Natural killer cell (primary cell): Measurements from ENCODE around the gene CABCOCO1. TPM values are rescaled to one million over a fixed set of nuclear protein-coding genes. Genes with fewer than 3 reads are reported as not detected.

Experiments used
- ATAC-seq, 3 donors: fragments of 150-1000 bp in 2 of 3; fragments of 200-7000 bp in 1 of 3; cut with Tn5 transposase; 1 replicate in 1 of 3; 2 replicates in 2 of 3; pipeline ENCODE4 v1.10.0; 2021; ENCODE audit warnings: mild to moderate bottlenecking in 2 of 3, moderate library complexity in 2 of 3
- DNase-seq, 2 donors: peaks; one replicate each; pipeline versions ENCODE4 v3.0.0 to v3.0.0-alpha.2; 2013 to 2021; ENCODE audit warnings: mixed read lengths in 1 of 2
- H3K27ac ChIP-seq: one replicate; pipeline ENCODE4 v1.5.1; 2013; ENCODE audit warnings: mild to moderate bottlenecking, low read length
- H3K27me3 ChIP-seq: one replicate; pipeline ENCODE4 v1.6.1; 2013; ENCODE audit warnings: low read length; ENCODE audit not compliant: control insufficient read depth, insufficient read depth
- H3K36me3 ChIP-seq: one replicate; pipeline ENCODE4 v1.6.1; 2013; ENCODE audit warnings: low read length; ENCODE audit not compliant: control insufficient read depth, insufficient read depth
- H3K4me1 ChIP-seq: one replicate; pipeline ENCODE4 v1.6.1; 2013; ENCODE audit warnings: low read length; ENCODE audit not compliant: control insufficient read depth, insufficient read depth
- H3K4me3 ChIP-seq: one replicate; pipeline ENCODE4 v1.5.1; 2013; ENCODE audit warnings: low read length
- H3K9me3 ChIP-seq: one replicate; pipeline ENCODE4 v1.6.1; 2013; ENCODE audit warnings: low read length; ENCODE audit not compliant: control insufficient read depth, insufficient read depth
- H3K27ac Mint-ChIP-seq, 2 donors: one replicate each; pipeline ENCODE4 v1.8.0; 2022; ENCODE audit warnings: mild to moderate bottlenecking in 2 of 2, mixed read lengths in 2 of 2, moderate library complexity in 1 of 2
- H3K27me3 Mint-ChIP-seq, 2 donors: one replicate each; pipeline ENCODE4 v1.8.0; 2022; ENCODE audit warnings: low read depth in 2 of 2, mixed read lengths in 2 of 2
- H3K36me3 Mint-ChIP-seq: one replicate; pipeline ENCODE4 v1.8.0; 2022; ENCODE audit warnings: mixed read lengths
- H3K4me1 Mint-ChIP-seq, 2 donors: one replicate each; pipeline ENCODE4 v1.8.0; 2022; ENCODE audit warnings: mixed read lengths in 2 of 2
- H3K4me3 Mint-ChIP-seq: one replicate; pipeline ENCODE4 v1.8.0; 2022; ENCODE audit warnings: mild to moderate bottlenecking, moderate library complexity, mixed read lengths
- H3K9me3 Mint-ChIP-seq, 2 donors: one replicate each; pipeline ENCODE4 v1.8.0; 2022; ENCODE audit warnings: mixed read lengths in 2 of 2
- WGBS: methylation state at CpG from one replicate; pipeline ENCODE4 v1.1.7; 2013; ENCODE audit warnings: missing lambda C conversion rate; ENCODE audit not compliant: insufficient coverage; 5-methylcytosine and 5-hydroxymethylcytosine counted together
- intact Hi-C: fragments of 100-400 bp; cut with micrococcal nuclease; formaldehyde crosslinking; loops from one replicate; pipeline ENCODE4 v1.14.2; 2022
- total RNA-seq, 4 donors: library from RNA; stranded (reverse); fragments of 120-200 nt in 1 of 4; gene quantifications; one replicate each; pipeline versions ENCODE4 v1.2.3 to v1.2.4, GENCODE V29; 2013 to 2022
- TF ChIP-seq, protein P1 (sequence below): fragments of 200-600 bp; IDR thresholded peaks from one replicate; pipeline ENCODE4 v1.8.0; 2022; ENCODE audit warnings: antibody characterized with exemption

CABCOCO1 gene
- total RNA-seq, 3 donors from 2014 or later (not counting 1 experiment from before 2014, with no cell fraction given): not detected

DNA sequence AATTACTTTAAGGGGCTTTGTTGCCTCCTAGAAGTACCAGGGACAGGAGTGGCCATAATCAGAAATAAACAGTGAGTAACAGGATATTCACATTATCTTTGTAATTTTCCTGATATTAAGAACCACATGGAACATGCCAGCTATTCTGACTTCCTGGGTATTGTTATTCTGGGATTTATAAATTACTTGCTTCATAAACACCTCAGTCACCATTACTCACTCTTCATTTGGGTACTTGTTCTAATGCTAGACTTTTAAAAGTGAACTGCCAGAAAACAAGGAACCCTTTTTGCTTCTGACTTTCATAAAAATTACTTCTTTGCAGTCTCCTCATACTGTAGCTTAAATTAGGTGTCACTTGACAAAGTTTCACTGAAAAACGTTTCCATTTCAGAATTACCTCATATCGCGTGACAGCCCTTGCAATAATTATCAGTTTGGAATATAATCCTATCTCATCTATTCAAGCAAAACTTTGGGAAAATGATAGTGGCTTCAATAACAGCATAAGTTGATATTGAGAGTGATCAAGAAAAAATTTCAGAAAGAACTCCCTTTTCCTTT, 29.8 kb downstream of the CABCOCO1 start:
- intact Hi-C loops: no loop called here
- ATAC-seq (no peak), DNase-seq (no peak)
- Mint-ChIP-seq H3K9me3 (peaks cover 0 to 2% of the 10 kb centered on the region in 2 donors), H3K36me3 (no peaks in the 10 kb centered on the region), H3K27ac (no peak overlapping the region), H3K4me1 (no peaks in the 10 kb centered on the region), H3K27me3 (peaks cover 0 to 11% of the 10 kb centered on the region in 2 donors), H3K4me3 (no peak overlapping the region)
- no peaks in the 10 kb centered on the region for H3K4me1 ChIP-seq
- no peak overlapping the region for H3K27ac ChIP-seq
- no peak overlapping the region for H3K4me3 ChIP-seq
- TF ChIP-seq, protein P1, sequence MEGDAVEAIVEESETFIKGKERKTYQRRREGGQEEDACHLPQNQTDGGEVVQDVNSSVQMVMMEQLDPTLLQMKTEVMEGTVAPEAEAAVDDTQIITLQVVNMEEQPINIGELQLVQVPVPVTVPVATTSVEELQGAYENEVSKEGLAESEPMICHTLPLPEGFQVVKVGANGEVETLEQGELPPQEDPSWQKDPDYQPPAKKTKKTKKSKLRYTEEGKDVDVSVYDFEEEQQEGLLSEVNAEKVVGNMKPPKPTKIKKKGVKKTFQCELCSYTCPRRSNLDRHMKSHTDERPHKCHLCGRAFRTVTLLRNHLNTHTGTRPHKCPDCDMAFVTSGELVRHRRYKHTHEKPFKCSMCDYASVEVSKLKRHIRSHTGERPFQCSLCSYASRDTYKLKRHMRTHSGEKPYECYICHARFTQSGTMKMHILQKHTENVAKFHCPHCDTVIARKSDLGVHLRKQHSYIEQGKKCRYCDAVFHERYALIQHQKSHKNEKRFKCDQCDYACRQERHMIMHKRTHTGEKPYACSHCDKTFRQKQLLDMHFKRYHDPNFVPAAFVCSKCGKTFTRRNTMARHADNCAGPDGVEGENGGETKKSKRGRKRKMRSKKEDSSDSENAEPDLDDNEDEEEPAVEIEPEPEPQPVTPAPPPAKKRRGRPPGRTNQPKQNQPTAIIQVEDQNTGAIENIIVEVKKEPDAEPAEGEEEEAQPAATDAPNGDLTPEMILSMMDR: no peak
- WGBS: 95% methylated on average over 3 of the region's 3 CpGs
- H3K36me3 ChIP-seq: no peaks in the 10 kb centered on the region
- no peaks in the 10 kb centered on the region for H3K27me3 ChIP-seq
- H3K9me3 ChIP-seq: no peaks in the 10 kb centered on the region

DNA sequence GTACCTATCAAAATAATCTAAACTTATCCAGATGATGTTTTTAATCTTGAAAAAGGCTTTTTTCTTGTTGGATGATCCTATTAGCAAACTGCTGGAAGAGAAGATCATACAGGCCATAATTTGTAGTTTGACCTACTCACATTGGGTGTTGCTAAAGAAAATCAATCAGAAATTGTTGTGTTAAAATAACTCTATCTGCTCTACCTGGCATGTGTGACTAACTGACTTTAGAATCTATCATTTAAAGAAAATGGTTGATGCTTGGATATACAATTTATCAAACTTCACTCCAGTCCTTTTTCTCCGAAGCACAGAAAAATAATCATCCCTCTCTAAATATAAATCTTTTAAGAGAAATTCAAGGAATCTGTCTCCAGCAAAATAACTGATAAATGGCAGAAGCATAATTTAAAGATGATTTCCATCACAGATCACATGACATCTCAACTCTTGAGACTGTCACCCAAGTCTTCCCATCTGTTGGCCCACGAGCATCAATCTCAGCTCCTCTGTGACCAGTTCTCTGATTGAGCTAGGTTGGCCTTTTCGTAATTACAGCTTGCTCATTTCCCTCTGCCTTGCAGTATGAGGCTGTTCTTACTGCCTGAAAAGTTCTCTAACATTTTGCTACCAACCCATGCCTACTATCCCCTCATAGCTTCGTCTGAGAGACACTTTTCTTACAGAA, 36.4 kb downstream of the CABCOCO1 start:
- 69% methylated on average over 2 of the region's 4 CpGs for whole genome bisulfite sequencing
- Mint-ChIP-seq H3K4me3 (no peak overlapping the region), H3K9me3 (no peaks in the 10 kb centered on the region), H3K27ac (no peak overlapping the region), H3K36me3 (no peaks in the 10 kb centered on the region), H3K4me1 (no peaks in the 10 kb centered on the region), H3K27me3 (peaks cover 7 to 9% of the 10 kb centered on the region in 2 donors)
- Histone ChIP-seq H3K27ac (no peak overlapping the region), H3K4me1 (no peaks in the 10 kb centered on the region), H3K27me3 (no peaks in the 10 kb centered on the region), H3K4me3 (no peak overlapping the region), H3K36me3 (no peaks in the 10 kb centered on the region), H3K9me3 (no peaks in the 10 kb centered on the region)
- TF ChIP-seq, protein P1: no peak
- no peak for ATAC-seq
- intact Hi-C loops: no loop called here
- no peak for DNase-seq

DNA sequence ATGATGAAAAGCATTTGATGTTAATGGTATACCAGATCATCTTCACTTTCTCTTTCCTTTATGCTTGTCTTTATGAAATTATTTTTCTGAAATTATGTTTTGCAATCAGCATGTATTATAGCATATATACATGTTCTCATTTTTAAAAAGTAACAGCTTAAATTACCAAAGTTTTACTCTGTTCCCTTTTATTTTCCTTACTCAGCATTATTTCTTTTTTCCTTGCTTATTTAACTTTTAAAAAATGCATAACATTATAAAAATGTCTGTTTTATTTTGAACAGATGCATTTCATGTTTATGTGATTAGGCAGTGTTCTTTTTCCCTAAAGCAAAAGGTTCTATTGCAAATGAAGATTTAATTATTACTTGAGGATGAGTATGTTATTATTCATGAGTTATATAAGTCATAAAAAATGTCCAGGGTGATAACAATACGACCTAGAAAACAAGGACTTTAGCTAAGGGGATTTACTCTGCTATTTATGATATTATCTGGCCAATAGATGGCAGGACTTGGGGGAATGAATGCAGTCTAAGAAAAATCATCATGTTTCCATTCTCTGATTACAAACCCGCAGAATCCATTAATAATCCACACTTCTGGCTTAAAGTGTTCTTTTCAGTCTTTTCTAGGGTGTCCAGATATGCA, 38.5 kb downstream of the CABCOCO1 start:
- no peaks in the 10 kb centered on the region for H3K9me3 Mint-ChIP-seq
- Histone ChIP-seq H3K4me3 (no peak overlapping the region), H3K27me3 (no peaks in the 10 kb centered on the region), H3K4me1 (no peaks in the 10 kb centered on the region), H3K36me3 (no peaks in the 10 kb centered on the region), H3K9me3 (no peaks in the 10 kb centered on the region), H3K27ac (no peak overlapping the region)
- H3K36me3 Mint-ChIP-seq: no peaks in the 10 kb centered on the region
- H3K4me1 Mint-ChIP-seq: no peaks in the 10 kb centered on the region
- H3K4me3 Mint-ChIP-seq: no peak overlapping the region
- DNase-seq (no peak), ATAC-seq (no peak)
- intact Hi-C loops: no loop called here
- no peak overlapping the region for H3K27ac Mint-ChIP-seq
- H3K27me3 Mint-ChIP-seq: peaks cover 0 to 7% of the 10 kb centered on the region in 2 donors
- TF ChIP-seq, protein P1: no peak
- WGBS: 94% methylated on average over 2 of the region's 2 CpGs
